Measurements from ENCODE around the gene PKP2.

- no peak for TF ChIP-seq EZH2phosphoT487 (IDR thresholded peaks at IDR 0.05; ENCODE audit: insufficient read depth, low read depth)
- no peak for TF ChIP-seq EZH2 (IDR thresholded peaks at IDR 0.05; ENCODE audit: insufficient read depth, poor library complexity, severe bottlenecking)
Measured at GRCh38 chr12:32893043-32893442, 3.5 kb downstream of the PKP2 start.
